Ramos (cell line): ENCODE data around the gene ALDOA.

Experiments used
- in situ Hi-C: fragments of 300-500 bp; cut with MboI; formaldehyde crosslinking; loops from one replicate; pipeline ENCODE4 v1.14.3; 2022; ENCODE audit warnings: low sequenced_read_pairs; ENCODE audit not compliant: unreplicated experiment

Gene ALDOA

GRCh38 chr16:30067584-30067916 is 2.0 kb downstream of the ALDOA start:
- in situ Hi-C loops: loop anchor here (10.0 kb wide), 1 partner anchor 357 kb away; no protein-coding TSS in a partner anchor

GRCh38 chr16:30068333-30068732 is 2.8 kb downstream of the ALDOA start:
- in situ Hi-C loops: loop anchor here (10.0 kb wide), 1 partner anchor 356 kb away; no protein-coding TSS in a partner anchor

DNA sequence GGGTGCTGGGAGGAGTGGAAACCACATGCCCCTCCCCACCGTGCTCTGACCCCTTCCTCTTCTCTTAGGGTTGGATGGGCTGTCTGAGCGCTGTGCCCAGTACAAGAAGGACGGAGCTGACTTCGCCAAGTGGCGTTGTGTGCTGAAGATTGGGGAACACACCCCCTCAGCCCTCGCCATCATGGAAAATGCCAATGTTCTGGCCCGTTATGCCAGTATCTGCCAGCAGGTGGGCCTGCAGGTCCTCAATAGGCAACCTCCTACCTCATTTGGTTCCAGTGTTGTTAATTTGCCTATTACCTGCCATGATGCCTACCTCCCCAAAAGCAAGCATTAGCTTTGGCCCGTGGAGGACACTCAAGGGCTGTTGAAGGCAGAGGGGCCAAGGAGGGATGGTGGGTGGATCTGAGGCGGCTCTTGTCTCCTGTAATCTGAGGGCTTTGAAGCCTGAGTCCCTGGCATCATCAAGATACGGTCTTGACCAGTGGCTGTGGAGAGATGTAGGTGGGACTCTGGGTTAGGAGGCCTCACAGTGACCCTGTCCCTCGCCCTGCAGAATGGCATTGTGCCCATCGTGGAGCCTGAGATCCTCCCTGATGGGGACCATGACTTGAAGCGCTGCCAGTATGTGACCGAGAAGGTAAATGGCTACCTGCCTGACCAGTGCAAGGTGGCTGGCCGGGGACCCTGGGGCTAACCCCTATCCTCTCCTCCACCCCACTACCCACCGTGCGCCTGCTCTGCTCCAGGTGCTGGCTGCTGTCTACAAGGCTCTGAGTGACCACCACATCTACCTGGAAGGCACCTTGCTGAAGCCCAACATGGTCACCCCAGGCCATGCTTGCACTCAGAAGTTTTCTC is 3.4 kb downstream of the ALDOA start:
- in situ Hi-C loops: loop anchor here (10.0 kb wide), 1 partner anchor 356 kb away; no protein-coding TSS in a partner anchor

GRCh38 chr16:30069611-30070462 is 4.3 kb downstream of the ALDOA start:
- in situ Hi-C loops: loop anchor here (10.0 kb wide), 1 partner anchor 355 kb away; no protein-coding TSS in a partner anchor

DNA sequence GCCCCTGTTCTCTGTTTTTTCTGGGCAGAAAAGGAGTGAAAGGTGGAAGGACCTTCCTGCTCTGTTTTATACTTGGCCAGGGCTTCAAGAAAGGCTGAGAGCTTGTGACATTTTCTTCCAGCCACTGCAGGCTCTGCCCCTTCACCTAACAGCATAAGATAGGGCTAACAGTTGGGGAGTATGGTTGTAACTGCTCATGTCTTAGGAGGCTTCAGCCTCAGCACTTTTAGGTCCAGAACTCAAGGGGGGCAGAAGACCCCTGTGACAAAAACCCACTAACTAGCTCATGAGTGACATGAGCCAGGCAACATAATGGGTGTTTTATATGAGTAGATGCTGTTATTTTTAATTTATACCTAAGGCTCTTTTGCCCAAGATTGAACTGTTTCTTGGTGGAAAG is 4.9 kb downstream of the ALDOA start:
- in situ Hi-C loops: no loop called here

- in situ Hi-C loops: no loop called here
Measured at GRCh38 chr16:30075503-30076275, 10.1 kb downstream of the ALDOA start, which contains the start of gene PPP4C. Gene PPP4C (plus strand): TSS chr16:30075994. CDS start chr16:30076378, 384 bp downstream.

DNA sequence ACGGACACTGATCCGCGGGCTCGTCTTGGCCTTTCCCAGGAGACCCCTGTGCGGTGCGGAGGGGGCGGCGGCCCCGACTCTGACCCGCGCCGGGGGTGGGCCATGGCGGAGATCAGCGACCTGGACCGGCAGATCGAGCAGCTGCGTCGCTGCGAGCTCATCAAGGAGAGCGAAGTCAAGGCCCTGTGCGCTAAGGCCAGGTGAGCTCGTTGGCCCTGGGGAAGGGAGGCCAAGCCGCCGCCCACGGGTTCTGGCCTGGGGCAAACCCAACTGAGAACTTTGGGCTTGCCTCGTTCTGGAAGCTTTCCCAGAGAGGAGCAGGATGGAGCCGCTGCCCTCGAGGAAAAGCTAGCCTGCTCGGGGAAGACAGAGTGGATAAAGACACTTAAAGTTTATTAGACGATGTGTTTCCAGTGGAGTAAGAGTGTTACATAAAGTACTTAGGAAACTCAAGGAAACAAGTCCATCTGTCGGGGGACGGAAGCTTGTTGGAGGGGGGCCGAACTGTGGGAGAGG is 10.8 kb downstream of the ALDOA start:
- in situ Hi-C loops: no loop called here

DNA sequence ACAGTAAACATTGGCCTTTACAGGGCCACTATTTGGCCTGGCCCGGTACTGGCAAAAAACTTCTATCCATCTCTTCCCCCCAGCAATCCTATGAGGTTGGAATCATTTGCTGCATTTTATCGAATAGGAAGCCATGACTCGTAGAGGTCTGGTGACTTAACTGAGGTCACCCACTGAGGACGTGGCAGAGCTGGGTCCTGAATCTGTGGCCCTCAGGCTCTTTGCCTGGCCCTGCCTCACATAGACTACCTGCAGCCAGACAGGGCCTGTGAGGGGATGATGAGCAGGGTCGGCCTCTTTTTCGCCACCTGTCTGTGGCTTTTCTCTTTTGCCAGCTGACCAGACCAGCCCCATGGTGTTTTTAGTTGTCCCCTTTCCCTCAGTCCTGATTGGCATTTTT is 12.1 kb downstream of the ALDOA start:
- in situ Hi-C loops: no loop called here

DNA sequence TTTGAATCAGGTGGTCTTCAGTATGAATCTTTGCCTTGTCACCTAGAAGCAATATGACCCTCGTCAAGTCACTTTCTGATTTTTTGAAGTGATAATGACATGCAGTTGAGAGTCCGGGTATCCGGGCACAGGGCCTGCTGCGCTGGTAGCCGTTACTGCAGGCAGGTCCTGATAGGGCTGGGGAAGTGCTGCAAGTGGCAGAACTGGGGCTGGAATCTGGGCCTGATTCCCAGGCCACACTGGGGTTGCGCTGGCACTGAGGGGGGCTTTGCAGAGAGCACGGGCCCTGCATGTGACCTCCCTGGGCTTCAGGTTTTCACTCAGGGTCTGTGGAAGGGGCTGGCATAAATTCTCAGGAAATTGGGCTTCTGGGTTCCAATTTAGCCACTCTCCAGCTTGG is 13.2 kb downstream of the ALDOA start:
- in situ Hi-C loops: no loop called here

DNA sequence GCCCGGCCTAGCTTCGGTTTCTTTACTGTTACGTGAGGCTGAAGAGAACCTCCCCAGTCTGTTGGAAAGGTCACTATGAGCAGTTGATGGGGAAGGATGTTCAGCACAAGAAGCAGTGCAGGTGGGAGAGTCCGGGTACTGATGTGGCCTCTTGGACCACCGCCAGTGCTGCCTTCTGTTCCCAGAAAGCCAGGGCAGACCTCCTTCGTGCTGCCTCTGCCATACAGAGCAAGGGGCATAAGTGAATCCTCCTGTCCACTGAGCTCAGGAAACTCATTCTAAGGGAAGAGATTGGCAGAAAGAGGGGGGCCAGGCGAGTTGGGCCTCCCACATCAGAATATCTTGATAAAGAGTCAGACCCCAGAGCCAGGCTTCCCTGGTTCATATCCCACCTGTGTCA is 13.9 kb downstream of the ALDOA start:
- in situ Hi-C loops: no loop called here

DNA sequence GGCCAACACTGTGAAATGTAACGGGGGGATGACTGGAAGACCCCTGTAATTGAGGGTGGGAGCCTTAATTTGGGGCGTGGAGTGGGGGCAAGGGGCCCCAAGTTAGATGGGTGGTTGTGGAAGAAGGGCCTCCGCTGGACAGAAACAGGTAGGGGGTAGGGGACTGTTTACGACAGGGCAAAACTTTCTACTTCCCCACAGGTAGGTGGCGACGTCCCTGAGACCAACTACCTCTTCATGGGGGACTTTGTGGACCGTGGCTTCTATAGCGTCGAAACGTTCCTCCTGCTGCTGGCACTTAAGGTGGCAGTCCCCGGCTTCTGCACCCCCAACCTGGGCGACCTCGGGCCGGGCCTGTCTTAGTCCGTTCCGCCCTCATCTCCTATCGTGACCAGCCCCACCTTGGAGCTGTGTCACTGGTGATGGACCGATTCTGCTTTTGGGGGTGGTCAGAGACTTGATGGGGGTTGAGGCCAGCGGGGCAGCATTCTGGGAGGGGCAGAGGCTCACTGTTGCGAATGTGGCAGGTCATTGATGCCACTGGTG is 17.1 kb downstream of the ALDOA start:
- in situ Hi-C loops: loop anchor here (10.0 kb wide), 2 partner anchors 52 to 322 kb away; partner anchors contain the start of gene ZNF771

DNA sequence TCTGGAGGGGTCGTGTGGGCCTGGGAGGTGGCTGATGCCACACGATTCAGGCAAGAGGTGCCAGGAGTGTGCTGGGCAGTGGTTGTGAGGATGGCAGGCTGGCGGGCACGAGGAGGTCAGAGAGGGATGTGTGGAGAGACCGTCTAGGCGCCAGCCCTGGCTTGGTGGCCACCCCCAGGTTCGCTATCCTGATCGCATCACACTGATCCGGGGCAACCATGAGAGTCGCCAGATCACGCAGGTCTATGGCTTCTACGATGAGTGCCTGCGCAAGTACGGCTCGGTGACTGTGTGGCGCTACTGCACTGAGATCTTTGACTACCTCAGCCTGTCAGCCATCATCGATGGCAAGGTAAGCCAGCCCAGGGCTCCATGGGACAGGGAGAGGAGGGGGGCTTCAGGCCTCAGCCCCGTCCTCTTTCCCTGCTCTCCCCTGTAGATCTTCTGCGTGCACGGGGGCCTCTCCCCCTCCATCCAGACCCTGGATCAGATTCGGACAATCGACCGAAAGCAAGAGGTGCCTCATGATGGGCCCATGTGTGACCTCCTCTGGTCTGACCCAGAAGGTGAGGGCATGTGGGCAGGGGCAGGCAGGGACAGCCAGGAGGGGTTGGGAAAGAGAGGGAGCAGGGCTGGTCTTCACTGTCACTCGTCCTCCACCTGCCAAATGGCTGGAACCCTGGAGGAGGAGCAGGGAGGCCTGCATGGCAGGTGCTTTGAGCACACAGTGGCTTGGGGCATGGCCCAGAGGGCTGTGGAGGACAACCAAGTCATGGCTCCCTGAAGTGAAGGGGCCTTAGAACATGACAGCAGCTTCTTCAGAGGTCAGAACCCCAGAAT is 17.9 kb downstream of the ALDOA start:
- in situ Hi-C loops: loop anchor here (10.0 kb wide), 2 partner anchors 51 to 321 kb away; partner anchors contain the start of gene ZNF771

GRCh38 chr16:30084096-30084815 is 18.7 kb downstream of the ALDOA start:
- in situ Hi-C loops: loop anchor here (10.0 kb wide), 2 partner anchors 51 to 321 kb away; partner anchors contain the start of gene ZNF771

DNA sequence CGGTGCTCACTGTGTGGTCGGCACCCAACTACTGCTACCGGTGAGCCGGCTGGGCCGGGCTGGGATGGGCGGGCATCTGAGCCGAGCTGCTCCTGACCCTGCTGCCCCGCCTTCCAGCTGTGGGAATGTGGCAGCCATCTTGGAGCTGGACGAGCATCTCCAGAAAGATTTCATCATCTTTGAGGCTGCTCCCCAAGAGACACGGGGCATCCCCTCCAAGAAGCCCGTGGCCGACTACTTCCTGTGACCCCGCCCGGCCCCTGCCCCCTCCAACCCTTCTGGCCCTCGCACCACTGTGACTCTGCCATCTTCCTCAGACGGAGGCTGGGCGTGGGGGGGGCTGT is 19.2 kb downstream of the ALDOA start:
- in situ Hi-C loops: loop anchor here (10.0 kb wide), 2 partner anchors 50 to 320 kb away; partner anchors contain the start of gene ZNF771

DNA sequence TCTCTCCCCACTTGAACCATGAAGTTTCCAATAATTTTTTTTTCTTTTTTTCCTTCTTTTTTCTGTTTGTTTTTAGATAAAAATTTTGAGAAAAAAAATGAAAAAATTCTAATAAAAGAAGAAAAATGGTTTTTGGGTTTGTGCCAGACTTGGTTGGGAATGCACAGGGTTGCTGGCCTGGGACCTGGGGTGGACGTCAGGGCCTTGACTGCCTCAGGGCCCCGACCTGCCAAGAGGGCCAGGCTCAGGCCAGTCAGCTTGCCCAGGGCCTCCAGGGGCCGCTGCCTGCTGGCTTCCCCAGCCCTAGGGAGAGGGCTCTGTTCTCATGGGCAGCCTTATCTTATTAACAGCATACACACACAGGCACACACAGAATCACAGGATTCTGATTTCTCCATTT is 19.7 kb downstream of the ALDOA start:
- in situ Hi-C loops: loop anchor here (10.0 kb wide), 2 partner anchors 50 to 320 kb away; partner anchors contain the start of gene ZNF771

GRCh38 chr16:30085820-30086219 is 20.3 kb downstream of the ALDOA start:
- in situ Hi-C loops: loop anchor here (10.0 kb wide), 2 partner anchors 49 to 319 kb away; partner anchors contain the start of gene ZNF771

- in situ Hi-C loops: loop anchor here (10.0 kb wide), 2 partner anchors 48 to 318 kb away; partner anchors contain the start of gene ZNF771
Measured at GRCh38 chr16:30086291-30087140, 21.0 kb downstream of the ALDOA start.
